ENCODE results near the gene RESF1.
A peak's percentile ranks its signal among the peaks of the same experiment; 100 is the strongest.

RESF1 gene

DNA sequence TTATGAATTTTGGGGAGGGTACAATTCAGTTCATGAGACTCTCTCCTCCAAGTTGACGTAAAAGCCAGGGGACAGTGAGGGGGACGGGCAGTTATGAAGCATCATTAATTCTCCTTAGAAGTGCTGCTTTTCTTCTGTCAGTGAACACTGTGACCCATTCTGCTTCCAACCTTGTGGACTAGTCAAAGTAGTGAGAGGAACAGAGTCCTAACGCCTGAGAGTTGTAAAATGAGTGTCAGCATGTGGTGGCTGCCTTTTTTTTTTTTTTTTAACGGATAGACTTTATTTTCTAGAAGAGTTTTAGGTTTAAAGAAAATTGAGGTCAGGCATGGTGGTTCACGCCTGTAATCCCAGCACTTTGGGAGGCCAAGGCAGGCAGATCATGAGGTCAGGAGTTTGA lies 15.5 kb downstream of the RESF1 start:
- Mint-ChIP-seq H3K27me3 (no peaks in the 10 kb centered on the region), H3K4me3 (no peak overlapping the region), H3K9me3 (peaks cover 6% of the 10 kb centered on the region), H3K4me1 (peaks cover 6% of the 10 kb centered on the region), H3K36me3 (peaks cover 98% of the 10 kb centered on the region), H3K27ac (no peak overlapping the region)
- no peak for ATAC-seq

DNA sequence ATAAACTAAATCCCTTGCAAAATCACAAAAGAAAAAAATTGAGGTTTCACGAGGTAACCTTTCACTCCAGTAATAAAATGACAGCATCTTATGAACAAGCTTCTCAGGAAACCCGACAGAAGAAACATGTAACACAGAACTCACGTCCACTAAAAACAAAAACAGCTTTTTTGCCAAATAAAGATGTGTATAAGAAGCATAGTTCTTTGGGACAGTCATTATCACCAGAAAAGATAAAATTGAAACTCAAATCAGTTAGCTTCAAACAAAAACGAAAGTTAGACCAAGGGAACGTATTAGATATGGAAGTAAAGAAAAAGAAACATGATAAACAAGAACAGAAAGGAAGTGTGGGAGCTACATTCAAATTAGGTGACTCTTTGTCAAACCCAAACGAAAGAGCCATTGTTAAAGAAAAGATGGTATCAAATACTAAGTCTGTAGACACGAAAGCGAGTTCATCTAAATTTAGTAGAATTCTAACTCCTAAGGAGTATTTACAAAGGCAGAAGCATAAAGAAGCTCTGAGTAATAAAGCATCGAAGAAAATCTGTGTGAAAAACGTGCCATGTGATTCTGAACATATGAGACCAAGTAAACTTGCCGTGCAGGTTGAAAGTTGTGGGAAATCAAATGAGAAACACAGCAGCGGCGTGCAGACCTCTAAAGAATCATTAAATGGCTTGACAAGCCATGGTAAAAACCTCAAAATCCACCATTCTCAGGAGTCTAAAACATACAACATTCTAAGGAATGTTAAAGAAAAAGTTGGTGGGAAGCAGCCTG lies 25.8 kb downstream of the RESF1 start:
- Mint-ChIP-seq H3K4me3 (peak overlapping the region; percentile 19), H3K9me3 (peaks cover 26% of the 10 kb centered on the region), H3K27ac (peak overlapping the region; percentile 87), H3K4me1 (peaks cover 59% of the 10 kb centered on the region), H3K36me3 (peaks cover 89% of the 10 kb centered on the region), H3K27me3 (no peaks in the 10 kb centered on the region)
- no peak for ATAC-seq

GRCh38 chr12:31985832-31986231 lies 26.6 kb downstream of the RESF1 start:
- H3K4me3 Mint-ChIP-seq = no peak overlapping the region

GRCh38 chr12:31989571-31990362 lies 30.6 kb downstream of the RESF1 start:
- ATAC-seq = no peak
- H3K9me3 Mint-ChIP-seq = peaks cover 7% of the 10 kb centered on the region
- peak overlapping the region; percentile 53 for H3K27ac Mint-ChIP-seq
- no peak overlapping the region for H3K4me3 Mint-ChIP-seq
- H3K27me3 Mint-ChIP-seq = no peaks in the 10 kb centered on the region
- peaks cover 60% of the 10 kb centered on the region for H3K4me1 Mint-ChIP-seq
- peaks cover 77% of the 10 kb centered on the region for H3K36me3 Mint-ChIP-seq

More at GRCh38 chr12:31985832-31986231, 26.6 kb downstream of the RESF1 start:
- Mint-ChIP-seq H3K27ac (peak overlapping the region; percentile 87), H3K36me3 (peaks cover 89% of the 10 kb centered on the region), H3K27me3 (no peaks in the 10 kb centered on the region), H3K9me3 (peaks cover 26% of the 10 kb centered on the region), H3K4me1 (peaks cover 67% of the 10 kb centered on the region)
- no peak for ATAC-seq

- Mint-ChIP-seq H3K27ac (peak overlapping the region; percentile 53), H3K4me3 (no peak overlapping the region), H3K27me3 (no peaks in the 10 kb centered on the region), H3K36me3 (peaks cover 63% of the 10 kb centered on the region), H3K4me1 (peaks cover 46% of the 10 kb centered on the region), H3K9me3 (no peaks in the 10 kb centered on the region)
- ATAC-seq = peak; percentile 31
These were observed 31.9 kb downstream of the RESF1 start for GRCh38 chr12:31991146-31991545.

- Mint-ChIP-seq H3K4me1 (peaks cover 40% of the 10 kb centered on the region), H3K27ac (peak overlapping the region; percentile 53), H3K9me3 (no peaks in the 10 kb centered on the region), H3K27me3 (no peaks in the 10 kb centered on the region), H3K4me3 (no peak overlapping the region), H3K36me3 (peaks cover 57% of the 10 kb centered on the region)
- no peak for ATAC-seq
These were observed 32.6 kb downstream of the RESF1 start for GRCh38 chr12:31991815-31992214.

- Mint-ChIP-seq H3K36me3 (peaks cover 46% of the 10 kb centered on the region), H3K4me3 (no peak overlapping the region), H3K27me3 (no peaks in the 10 kb centered on the region), H3K4me1 (peaks cover 5% of the 10 kb centered on the region), H3K9me3 (no peaks in the 10 kb centered on the region), H3K27ac (no peak overlapping the region)
- no peak for ATAC-seq
These were observed 40.5 kb downstream of the RESF1 start for GRCh38 chr12:31999692-32000091.

DNA sequence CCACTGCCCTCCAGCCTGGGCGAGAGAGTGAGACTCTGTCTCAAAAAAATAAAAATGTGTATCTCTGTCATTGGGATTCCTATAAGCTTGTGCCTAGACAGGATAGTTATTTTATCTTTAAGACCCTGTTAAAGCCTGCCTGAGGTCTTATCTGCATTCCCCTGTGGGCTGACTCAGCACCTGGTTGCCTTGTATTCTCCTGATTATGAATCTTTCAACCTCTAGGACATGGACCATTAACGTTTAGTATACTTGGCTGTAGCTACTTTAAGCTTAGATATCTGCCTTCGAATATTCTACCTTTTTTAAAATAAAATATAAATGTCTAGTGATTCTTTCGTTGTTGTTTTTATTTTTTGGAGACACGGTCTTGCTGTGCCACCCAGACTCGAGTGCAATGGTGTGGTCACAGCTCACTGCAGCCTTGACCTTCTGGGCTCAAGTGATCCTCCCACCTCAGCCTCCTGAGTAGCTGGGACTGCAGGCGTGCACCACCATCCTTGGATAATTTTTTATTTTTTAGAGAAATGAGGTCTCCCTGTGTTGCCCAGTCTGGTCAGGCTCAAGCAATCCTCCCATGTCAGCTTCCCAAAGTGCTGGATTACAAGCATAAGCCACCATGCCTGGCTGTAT lies 41.3 kb downstream of the RESF1 start:
- no peak overlapping the region for H3K4me3 Mint-ChIP-seq
- H3K36me3 Mint-ChIP-seq = peaks cover 46% of the 10 kb centered on the region
- H3K4me1 Mint-ChIP-seq = peaks cover 5% of the 10 kb centered on the region
- no peak overlapping the region for H3K27ac Mint-ChIP-seq
- no peak for ATAC-seq
- no peaks in the 10 kb centered on the region for H3K9me3 Mint-ChIP-seq
- H3K27me3 Mint-ChIP-seq = no peaks in the 10 kb centered on the region

DNA sequence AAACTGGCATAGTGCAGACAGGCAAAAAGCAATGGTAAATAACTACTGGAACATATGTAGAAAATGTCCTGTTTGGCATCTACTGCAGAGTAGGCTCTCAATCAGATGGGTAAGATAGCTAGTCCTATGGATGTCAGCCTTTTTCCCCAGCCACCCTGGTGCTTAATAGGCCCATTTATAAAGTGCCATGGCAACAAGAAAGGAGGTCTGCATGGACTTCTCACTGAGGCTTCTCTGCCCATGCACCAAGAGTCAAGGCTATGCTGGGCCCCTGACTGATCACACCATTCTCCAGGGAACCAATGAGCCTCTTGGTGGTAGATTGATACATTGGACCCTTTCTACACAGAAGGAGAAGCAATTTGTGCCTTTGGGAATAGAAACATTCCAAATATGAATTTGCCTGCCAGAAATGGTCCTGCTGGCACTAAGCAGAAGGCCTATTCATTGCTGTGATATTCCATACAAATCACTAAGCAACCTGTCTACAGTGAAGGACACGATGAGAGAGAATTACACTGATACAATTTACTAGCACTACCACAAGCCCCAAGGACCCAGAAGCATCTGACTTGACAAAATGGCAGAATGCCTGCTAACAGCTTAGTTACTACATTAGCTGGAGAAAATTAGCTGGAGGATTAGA lies 43.8 kb downstream of the RESF1 start:
- peaks cover 42% of the 10 kb centered on the region for H3K36me3 Mint-ChIP-seq
- H3K4me3 Mint-ChIP-seq = no peak overlapping the region
- H3K27ac Mint-ChIP-seq = peak overlapping the region; percentile 46
- H3K27me3 Mint-ChIP-seq = no peaks in the 10 kb centered on the region
- no peaks in the 10 kb centered on the region for H3K9me3 Mint-ChIP-seq
- H3K4me1 Mint-ChIP-seq = peaks cover 5% of the 10 kb centered on the region
- peak; percentile 50 for ATAC-seq

DNA sequence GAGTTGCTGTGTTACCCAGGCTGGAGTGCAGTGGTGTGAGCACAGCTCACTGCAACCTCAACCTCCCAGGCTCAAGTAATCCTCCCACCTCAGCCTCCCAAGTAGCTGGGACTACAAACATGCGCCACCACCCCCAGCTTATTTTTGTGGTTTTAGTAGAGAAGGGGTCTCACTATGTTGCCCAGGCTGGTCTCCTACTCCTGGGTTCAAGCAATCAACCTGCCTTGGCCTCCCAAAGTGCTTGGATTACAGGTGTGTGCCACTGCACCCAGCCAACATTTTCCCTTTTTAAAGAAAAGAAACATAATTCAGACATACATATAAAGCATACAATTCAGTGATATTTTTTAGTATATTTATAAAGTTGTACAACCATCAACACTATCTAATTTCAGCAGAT lies 44.4 kb downstream of the RESF1 start:
- Mint-ChIP-seq H3K4me3 (no peak overlapping the region), H3K27ac (no peak overlapping the region), H3K36me3 (peaks cover 35% of the 10 kb centered on the region), H3K4me1 (peaks cover 5% of the 10 kb centered on the region), H3K27me3 (no peaks in the 10 kb centered on the region), H3K9me3 (no peaks in the 10 kb centered on the region)
- no peak for ATAC-seq

- Mint-ChIP-seq H3K4me3 (no peak overlapping the region), H3K36me3 (peaks cover 19% of the 10 kb centered on the region), H3K4me1 (peaks cover 5% of the 10 kb centered on the region), H3K27ac (no peak overlapping the region), H3K9me3 (no peaks in the 10 kb centered on the region), H3K27me3 (no peaks in the 10 kb centered on the region)
- ATAC-seq = no peak
These were observed 46.4 kb downstream of the RESF1 start for GRCh38 chr12:32005496-32006125.

Data from stimulated activated memory B cell treated with anti-CD40 and anti-IgM and Interleukin-4, amounts not matched to agents 10 μg/mL and 1 μg/mL and 100 μg/mL, for 72 hours (primary cell).